GM18505 (cell line): ENCODE data around the gene NQO1.
"Not testable (repeated sequence)": the region's sequence is repeated elsewhere in the genome, so short reads cannot be mapped to it uniquely, and the experiment has no call there.

Experiments
- ATAC-seq: cut with Tn5 transposase; IDR thresholded peaks from one replicate; pipeline ENCODE4 v1.9.1; 2021; ENCODE audit not compliant: unreplicated experiment
- POLR2A ChIP-seq: IDR thresholded peaks from 4 replicates; pipeline ENCODE4 v1.6.1; 2011; ENCODE audit warnings: borderline replicate concordance; ENCODE audit not compliant: insufficient read depth, insufficient read length; ENCODE audit errors: extremely low read depth

Gene NQO1

GRCh38 chr16:69726313-69727060 is at the start of gene NQO1:
Gene NQO1, minus strand, starts transcription at chr16:69726560. Its CDS starts 121 bp downstream, at chr16:69726439.
- peak; percentile 84 for TF ChIP-seq POLR2A
- ATAC-seq, result peak; percentile 96

DNA sequence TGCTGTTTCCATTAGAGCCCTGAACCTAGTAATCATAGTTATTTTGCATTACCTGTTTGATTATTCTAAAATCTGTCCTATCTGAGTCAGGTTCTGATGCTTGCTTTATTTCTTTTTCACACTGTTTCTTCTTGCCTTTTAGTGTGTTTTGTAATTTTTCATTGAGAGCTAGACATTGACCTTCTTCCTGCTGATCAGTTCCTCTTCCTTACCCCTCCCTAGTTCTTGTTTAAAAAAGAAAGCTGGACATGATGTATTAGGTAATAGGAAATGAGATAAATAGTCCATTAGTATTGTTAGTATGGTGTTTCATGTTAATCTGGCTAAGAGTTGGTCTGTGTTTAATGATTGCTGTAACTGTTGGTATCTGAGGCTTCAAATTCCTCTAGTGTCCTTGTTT is 49.2 kb upstream of the NQO1 start:
- no peak for TF ChIP-seq POLR2A

DNA sequence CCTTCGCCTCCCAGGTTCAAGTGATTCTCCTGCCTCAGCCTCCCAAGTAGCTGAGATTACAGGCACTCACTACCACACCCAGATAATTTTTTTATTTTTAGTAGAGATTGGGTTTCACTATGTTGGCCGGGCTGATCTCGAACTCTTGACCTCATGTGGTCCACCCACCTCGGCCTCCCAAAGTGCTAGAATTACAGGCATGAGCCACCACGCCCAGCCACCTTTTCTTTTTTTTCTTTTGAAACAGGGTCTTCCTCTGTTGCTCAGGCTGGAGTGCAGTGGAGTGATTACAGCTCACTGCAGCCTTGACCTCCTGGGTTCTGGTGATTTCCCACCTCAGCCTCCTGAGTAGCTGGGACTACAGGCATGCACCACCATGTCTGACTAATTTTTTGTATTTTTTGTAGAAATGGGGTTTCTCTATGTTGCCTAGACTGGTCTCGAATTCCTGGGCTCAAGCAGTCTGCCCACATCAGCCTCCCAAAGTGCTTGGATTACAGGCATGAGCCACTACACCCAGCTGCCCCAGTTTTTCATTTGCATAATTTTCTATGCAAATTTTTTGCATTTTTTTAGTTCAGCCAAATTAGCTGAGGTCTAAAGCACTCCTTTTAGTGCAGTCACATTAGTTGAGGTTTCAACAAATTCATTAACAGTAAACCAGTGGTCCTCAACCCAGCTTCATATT is 47.0 kb upstream of the NQO1 start:
- no peak for TF ChIP-seq POLR2A

More for the DNA sequence above, 49.2 kb upstream of the NQO1 start:
- ATAC-seq, result no peak

DNA sequence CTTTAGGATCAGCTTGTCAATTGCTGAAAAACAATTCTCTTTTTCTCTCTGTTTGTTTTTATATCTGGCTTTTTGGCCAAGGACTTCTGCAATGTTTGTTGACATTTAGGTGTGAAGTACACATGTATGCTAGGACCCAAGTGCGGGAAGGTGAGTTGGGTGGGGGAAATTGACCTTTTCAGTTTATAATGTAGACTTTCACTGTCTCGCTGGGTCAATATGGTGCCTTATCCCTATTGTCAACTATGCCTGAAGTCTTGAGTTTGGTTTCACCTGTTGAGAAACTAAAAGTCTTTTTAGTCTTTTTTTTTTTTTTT is 45.2 kb upstream of the NQO1 start:
- no peak for TF ChIP-seq POLR2A

More for the DNA sequence above, 47.0 kb upstream of the NQO1 start:
- no peak for ATAC-seq

DNA sequence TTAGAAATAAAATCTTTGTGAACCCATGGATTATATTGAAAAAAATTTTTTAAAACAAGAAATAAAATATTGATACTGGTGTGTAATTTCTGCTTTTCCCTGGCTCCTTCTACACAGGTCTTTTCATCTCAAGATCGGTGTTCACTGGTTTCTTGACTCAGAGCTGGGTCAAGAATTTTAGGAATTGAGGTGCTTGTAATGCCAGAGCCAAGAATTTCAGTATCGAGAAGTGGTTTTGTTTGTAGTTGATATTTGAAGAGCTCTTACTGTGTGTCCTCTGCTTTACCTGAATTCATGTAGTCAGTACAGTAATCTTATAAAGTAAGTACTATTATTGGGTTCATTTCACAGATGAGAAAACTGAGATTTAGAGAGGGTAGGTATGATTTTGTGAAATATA is 43.0 kb upstream of the NQO1 start:
- no peak for ATAC-seq
- no peak for TF ChIP-seq POLR2A

More for the DNA sequence above, 45.2 kb upstream of the NQO1 start:
- ATAC-seq, result no peak

GRCh38 chr16:69768666-69769065 is 42.3 kb upstream of the NQO1 start:
- no peak for ATAC-seq
- no peak for TF ChIP-seq POLR2A

DNA sequence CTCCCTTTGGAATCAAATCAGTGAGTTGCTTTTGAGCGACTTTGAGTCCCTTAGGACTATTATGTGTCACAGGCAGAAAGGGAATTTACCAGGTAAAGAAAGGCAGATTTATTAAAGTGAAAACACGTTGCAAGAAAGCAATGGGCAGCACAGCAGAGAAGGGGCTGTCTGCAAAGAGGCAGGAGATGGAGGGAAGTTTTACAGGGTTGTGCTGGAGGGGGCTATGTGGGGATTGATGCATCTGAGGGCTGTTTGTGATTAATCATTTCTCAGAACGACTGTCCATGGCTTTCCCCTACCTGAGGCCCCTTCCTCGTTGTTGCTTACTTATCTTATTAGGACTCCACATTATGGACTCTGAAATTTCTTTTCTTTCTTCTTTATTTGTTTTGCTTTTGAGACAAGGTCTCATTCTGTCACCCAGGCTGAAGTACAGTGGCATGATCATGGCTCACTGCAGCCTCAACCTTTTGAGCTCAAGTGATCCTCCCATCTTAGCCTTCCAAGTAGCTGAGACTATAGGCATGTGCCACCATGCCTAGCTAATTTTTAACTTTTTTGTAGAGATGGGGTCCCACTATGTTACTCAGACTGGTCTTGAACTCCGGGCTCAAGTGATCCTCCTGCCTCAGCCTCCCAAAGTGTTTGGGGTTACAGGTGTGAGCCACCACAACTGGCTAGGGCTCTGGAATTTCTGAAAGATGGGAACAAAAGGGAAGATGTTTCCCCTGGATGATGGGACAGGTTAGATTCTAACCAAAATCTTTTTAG is 41.3 kb upstream of the NQO1 start:
- TF ChIP-seq POLR2A, result no peak
- ATAC-seq, result no peak

DNA sequence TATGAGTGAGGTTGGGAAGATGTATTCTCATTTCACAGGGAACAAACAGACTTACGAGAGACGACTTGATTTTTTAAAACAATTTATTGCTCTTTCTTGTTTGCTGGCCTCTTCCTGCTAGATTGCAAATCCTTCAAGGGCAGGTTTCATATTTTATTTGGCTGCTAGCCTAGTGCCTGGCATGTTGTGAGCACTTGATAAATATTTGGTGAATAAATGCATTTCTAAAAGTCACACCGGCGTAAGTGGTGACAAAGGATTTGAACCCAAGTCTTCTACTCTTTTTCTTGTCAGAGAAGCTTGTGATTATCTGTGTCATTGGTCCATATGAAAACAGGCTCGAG is 37.2 kb upstream of the NQO1 start:
- ATAC-seq, result no peak
- TF ChIP-seq POLR2A, result no peak

DNA sequence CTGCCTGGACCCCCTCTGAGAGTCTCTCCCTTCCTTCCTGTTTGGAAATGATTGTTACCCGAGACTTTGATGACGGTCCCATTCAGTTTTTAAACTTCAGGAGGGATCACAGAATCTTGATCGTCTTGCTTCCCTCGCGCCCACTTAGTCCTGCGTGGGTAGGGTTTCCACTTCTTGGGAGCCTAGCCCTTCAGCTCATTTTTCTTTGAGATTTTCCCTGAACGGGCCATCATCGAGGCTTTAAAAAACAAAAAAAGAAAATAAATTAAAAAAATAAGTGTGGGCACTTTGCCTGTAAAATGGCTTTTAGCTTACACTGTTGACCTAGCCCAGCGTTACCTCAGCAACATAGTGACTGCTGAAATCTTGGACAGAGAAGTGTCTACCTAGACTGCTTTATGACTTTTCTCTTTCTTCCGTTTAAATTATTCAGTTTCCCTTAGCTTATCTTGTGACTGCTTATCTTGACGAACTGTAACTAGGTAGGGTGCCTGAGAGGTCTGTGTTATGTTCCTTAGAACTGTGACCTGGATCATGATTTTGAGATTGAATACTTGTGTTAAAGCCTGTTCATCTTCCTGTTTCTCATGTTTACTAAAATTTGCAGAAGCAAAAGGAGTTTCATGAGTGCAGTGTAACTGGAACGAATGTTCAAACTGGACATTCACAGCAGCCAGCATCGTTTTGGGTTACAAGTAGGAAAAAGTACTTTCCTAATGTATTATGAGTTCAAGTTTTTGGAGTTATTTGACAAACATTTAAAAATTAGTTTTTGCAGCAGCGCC is 36.6 kb upstream of the NQO1 start:
- TF ChIP-seq POLR2A, result peak; percentile 14
- ATAC-seq, result no peak

- peak; percentile 90 for TF ChIP-seq POLR2A
- peak; percentile 73 for ATAC-seq
Observed at GRCh38 chr16:69761983-69762813, 35.8 kb upstream of the NQO1 start, which contains the start of gene WWP2. Gene WWP2, plus strand, starts transcription at chr16:69762332. Its CDS starts 24,679 bp downstream, at chr16:69787011.

GRCh38 chr16:69757375-69757774 is 31.0 kb upstream of the NQO1 start:
- ATAC-seq, result not testable (repeated sequence)

DNA sequence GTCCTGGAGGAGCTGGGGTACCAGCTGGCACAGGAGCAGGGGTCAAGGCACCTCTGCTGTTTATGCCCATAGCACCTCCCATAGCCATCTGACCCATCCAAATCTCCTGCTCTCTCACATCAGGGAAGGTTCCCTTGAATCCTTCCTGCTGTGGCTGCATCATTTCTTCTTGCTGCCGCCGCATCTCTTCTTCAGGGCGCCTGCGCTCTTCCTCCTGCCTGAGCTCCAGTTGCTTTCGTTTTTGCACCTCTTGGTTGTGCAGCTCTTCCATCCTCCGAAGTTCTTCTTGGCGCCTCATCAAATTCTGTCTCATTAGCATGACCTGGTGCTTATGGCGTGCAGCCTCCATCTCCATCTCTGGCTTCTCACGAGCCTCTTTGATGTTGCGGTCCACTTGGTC is 30.3 kb upstream of the NQO1 start:
- TF ChIP-seq POLR2A, result no peak
- no peak for ATAC-seq

- ATAC-seq, result peak; percentile 91
- TF ChIP-seq POLR2A, result peak; percentile 97
Observed at GRCh38 chr16:69754469-69755310, 28.3 kb upstream of the NQO1 start, which contains the start of gene NOB1. Gene NOB1, minus strand, starts transcription at chr16:69754926. Its CDS starts 16 bp downstream, at chr16:69754910.
